Activated CD8-positive, alpha-beta memory T cell treated with anti-CD3 and anti-CD28 coated beads, Interleukin-2, amount 50 U/mL, for 1 hour (primary cell): ENCODE measurements around the gene MIEF2.
A peak's percentile ranks its signal among the peaks of the same experiment; 100 is the strongest.
"Not testable (repeated sequence)": the region's sequence is repeated elsewhere in the genome, so short reads cannot be mapped to it uniquely, and the experiment has no call there.

Experiments used
- DNase-seq: peaks from one replicate; pipeline ENCODE4 v3.0.0-alpha.2; 2020; ENCODE audit errors: extremely low read depth

Gene MIEF2

GRCh38 chr17:18260332-18261145, at the start of gene MIEF2:
TSS of gene MIEF2 (plus strand) at chr17:18260662. CDS start at chr17:18262721, 2,059 bp downstream.
- peak; percentile 77 for DNase-seq

DNA sequence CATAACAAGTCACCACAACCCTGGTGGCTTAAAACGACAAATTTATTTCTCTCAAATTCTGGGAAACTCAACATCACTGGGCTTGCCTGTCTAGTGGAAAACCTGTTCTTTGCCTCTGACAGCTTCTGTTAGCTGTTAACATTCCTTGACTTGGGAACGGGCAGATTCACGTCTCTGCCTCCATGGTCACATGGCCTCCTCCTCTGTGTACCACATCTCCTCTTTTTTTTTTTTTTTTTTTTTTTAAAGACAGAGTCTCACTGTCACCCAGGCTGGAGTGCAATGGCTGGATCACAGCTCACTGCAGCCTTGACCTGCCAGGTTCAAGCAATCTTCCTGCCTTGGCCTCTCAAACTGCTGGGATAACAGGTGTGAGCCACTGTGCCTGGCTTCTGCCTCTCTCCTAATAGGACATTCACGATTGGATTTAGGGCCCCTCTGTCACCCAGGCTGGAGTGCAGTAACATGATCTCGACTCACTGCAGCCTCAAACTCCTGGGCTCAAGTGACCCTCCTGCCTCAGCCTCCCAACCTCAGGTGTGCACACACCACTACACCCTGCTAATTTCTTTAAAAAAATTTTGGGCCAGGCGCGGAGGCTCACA, 46.7 kb upstream of the MIEF2 start:
- DNase-seq: no peak

DNA sequence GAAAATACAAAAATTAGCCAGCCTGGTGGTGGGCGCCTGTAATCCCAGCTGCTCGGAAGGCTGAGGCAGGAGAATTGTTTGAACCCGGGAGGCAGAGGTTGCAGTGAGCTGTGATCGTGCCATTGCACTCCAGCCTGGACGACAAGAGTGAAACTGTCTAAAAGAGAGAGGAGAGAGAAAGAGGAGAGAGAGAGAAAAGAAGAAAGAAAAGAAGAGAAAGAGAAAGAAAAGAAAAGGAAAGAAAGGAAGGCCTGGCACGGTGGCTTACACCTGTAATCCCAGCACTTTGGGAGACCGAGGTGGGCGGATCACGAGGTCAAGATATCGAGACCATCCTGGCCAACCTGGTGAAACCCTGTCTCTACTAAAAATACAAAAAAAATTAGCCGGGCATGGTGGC, 43.6 kb upstream of the MIEF2 start:
- DNase-seq: not testable (repeated sequence)

DNA sequence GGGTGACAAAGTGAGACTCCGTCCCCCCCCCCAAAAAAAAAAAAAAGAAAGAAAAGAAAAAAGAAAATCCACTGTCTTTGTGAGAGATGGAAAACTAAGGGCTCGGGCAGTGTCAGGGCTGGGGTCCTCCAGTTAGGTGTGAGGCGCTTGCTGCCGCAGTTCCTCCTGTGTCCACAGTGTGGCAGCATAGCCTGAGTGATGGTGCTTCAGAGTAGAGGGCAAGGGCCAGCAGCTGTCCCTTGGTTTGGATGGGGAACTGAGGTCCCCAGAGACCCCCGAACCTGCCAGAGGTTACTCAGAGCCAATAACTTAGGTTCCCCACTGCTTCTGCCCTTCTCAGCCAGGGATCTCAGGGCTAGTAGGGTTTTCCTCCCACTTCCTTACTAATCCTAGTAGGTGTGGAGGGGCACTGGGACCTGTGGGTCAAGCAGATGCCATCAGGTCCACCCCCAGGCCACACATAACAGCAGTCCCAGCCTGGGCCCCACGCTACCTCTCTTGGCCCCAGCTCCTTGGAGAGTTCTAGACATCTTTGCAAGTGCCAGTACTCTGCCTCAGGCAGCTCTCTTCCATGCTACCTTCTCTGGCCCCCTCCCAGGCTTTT, 42.9 kb upstream of the MIEF2 start:
- DNase-seq: peak; percentile 26

DNA sequence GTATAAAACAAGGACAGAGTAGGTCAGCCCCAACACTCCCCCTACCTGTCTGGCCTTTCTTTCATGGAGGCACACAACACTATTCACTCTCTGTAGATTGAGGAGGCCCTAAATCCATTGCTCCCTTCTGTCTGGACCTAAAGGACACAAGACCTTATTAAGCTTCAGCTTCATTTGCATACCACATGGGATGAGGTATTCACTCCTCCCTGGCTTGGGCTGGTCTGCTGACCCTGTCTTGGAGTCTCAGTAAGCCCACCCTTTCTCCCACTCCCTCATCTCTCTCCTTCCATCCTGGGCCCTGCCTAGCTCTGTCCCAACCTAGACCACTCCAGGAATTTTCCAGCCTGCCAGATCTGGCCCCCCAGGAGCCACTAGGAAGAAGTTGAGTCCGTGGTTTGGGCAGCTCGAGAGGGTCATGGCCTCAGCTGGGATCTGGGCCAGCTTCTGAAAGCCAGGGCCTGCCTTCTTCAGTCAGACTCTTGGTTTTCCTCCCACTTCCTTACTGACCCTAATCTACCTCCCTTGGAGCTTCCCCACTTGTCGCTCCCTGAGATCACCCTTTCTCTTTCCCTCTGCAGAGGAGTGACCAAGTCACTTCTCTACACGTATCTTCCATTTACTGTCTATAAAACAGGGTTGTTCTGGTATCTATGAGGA, 41.6 kb upstream of the MIEF2 start:
- no peak for DNase-seq

GRCh38 chr17:18224053-18224386, 36.4 kb upstream of the MIEF2 start:
- DNase-seq: no peak

DNA sequence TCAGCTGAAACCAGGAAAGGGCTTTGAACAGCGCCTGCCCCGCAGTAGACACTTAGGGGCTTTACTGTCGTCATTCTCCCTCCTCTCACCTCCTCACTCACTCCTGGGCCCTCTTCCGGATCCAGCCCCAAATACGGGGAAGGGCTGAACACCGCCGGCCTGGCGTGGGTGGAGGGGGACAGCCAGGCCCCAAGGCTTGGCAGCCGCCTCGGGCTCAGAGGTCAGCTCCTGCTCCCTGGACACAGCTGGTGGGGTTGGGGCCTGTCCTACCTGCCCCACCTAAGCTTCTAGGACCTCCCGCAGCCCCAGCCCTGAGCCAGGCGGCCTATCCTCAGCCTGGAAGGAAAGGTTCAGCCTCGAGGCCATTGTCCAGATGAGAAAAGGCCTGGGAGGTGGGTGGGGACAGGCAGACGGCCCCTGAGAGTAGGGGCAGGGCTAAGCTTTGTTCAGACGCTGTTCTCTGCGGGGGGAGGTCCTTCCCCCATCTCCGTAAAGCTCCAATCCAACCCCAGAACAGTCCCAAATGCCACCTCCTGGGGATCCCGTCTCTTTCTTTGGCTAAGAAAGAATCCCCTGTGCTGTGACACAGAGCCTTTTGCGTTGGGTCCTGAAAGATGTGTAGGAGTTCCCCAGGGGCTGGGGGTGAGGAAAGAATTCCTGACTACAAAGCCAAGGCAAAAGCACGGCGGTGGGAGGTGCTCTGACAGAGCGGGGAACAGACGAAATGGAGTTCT, 35.9 kb upstream of the MIEF2 start:
- no peak for DNase-seq

- peak; percentile 81 for DNase-seq
Observed at GRCh38 chr17:18225121-18225641, 35.3 kb upstream of the MIEF2 start, which contains the start of gene LLGL1. TSS of gene LLGL1 (plus strand) at chr17:18225635. CDS start at chr17:18225683, 48 bp downstream.

- no peak for DNase-seq
Observed at GRCh38 chr17:18225642-18226283, 34.7 kb upstream of the MIEF2 start.

- DNase-seq: no peak
Observed at GRCh38 chr17:18226284-18226945, 34.0 kb upstream of the MIEF2 start.

GRCh38 chr17:18227635-18228034, 32.8 kb upstream of the MIEF2 start:
- DNase-seq: no peak

DNA sequence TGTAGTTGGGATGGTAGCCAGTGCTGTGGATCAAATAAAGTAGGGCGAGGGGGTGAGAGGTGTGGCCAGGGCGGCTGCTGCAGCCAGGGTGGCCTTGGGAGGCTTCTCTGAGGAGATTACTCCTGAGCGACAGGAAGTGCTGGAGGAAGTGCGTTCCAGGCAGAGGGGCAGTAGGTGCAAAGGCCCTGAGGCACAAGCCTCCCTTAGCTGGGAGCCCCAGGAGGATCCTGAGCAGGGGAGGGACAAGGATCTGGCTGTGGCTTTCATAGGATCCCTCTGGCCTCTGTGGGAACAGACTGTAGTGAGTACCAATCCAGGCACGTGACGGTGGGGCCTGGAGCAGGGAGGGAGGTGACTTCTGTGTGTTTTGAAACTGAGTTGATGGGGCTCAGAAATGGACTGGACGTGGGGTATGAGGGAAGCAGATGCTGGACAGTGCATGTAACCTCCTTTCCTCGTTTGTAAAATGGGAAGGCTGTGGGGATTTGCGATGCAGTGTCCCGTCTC, 32.2 kb upstream of the MIEF2 start:
- no peak for DNase-seq

DNA sequence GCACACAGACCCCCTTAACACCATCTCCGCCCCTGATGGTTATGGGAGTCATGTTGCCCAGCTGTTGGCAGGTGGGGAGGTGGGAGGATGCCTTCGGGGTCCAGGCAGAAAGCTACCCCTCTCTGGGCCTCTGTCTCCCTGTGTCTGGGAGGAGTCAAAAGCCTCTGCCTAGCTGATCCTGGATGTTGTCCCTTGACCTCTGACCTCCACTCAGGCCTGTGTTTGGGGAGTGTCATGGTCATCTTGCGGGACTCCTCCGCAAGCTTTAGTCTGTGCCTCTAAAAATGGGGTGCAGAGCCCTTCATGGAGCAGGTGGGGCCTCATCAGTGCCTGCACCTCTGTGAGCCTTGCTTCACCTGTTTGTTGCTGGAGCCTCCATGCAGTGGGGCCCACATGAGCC, 31.2 kb upstream of the MIEF2 start:
- no peak for DNase-seq

GRCh38 chr17:18229771-18230170, 30.7 kb upstream of the MIEF2 start:
- no peak for DNase-seq

DNA sequence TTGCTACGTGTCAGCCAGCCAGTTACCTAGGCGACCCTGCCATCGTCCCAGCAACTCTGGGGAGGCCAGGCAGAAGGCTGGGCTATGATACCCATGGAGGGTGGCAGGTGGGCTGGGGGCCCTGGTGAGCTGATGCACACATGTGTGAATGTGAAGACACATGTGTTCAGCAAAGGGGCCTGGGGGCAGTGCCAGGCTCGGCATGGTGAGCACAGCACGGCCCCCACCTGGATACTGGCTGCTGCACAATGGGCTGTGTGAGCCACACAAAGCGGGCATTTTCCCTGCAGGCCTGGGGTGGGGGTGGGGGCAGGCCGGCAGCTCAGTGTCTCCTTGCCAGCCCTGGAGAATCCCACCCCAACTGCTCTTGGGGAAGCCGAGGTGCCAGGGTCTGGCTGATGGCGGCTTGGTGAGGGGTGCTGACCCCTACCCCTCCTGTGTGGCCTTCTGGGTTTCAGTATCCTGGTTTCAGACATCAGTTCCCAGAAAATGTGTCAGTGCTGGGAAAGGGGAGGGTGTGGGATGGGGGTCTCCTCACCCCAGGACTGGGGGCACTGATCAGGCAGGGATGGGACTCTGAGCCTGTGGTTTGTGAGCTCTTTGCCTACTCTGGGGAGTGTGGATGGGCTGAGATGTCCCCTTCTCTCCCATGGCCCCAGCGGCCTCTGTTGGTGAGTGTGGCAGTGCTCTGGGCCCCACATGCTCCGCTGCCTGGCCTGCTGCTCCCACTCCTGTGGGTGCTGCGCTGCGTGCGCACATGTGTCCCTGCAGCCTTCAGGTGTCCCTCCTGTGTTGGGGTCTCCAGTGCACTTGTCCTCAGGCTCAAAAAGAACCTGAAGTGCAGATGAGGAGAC, 29.9 kb upstream of the MIEF2 start:
- no peak for DNase-seq

DNA sequence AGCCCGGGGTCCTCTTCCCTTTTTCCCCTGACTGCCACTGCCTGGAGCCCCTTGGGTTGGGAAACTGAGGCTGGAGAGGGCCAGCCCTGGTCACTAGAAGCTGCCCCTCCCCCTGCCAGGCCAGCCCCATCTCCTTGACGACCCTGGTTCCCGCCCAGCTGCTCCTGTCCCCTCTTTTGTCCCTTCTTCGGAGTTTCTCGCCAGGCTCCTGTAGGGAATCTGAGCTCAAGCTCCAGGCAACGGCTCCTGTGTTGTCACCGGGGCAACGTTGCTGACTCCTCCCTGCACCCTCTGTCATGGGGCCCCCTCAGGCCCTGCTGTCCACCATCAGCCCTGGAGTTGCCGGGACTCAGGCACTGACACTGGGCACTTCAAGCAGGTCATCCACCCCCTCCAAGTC, 29.3 kb upstream of the MIEF2 start:
- no peak for DNase-seq

GRCh38 chr17:18233803-18234518, 26.5 kb upstream of the MIEF2 start:
- no peak for DNase-seq

DNA sequence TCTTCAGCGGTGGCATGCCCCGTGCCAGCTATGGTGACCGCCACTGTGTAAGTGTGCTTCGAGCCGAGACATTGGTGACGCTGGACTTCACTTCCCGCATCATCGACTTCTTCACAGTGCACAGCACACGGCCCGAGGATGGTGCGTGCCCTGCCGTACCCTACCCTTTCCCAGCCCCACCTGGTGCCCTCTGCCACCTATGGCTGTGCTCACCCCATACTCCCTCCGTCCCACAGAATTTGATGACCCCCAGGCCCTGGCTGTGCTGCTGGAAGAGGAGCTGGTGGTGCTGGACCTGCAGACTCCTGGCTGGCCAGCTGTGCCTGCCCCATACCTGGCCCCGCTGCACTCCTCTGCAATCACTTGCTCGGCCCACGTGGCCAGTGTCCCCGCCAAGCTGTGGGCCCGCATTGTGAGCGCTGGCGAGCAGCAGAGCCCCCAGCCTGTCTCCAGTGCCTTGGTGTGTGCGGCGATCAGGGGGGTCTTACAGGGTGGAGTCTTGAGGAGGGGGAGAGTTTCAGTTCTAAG, 25.5 kb upstream of the MIEF2 start:
- DNase-seq: no peak
